ENCODE results near the gene CAMSAP1.

Gene CAMSAP1

GRCh38 chr9:135814421-135815095 is 92.8 kb downstream of the CAMSAP1 start:
- Histone ChIP-seq H3K79me2 (ENCODE audit: low read length) (no peaks in the 10 kb centered on the region), H4K20me1 (ENCODE audit: insufficient read depth, low read length) (no peaks in the 10 kb centered on the region), H3K9ac (ENCODE audit: low read length) (no peak overlapping the region), H3K9me3 (ENCODE audit: insufficient read depth, low read length) (no peaks in the 10 kb centered on the region), H3K36me3 (replicated peaks; ENCODE audit: low read depth, low read length) (no peaks in the 10 kb centered on the region), H3K27ac (ENCODE audit: low read length) (no peak overlapping the region), H3K4me3 (ENCODE audit: low read length) (no peak overlapping the region), H3K4me1 (ENCODE audit: low read length) (no peaks in the 10 kb centered on the region), H3K27me3 (ENCODE audit: low read depth, low read length) (no peaks in the 10 kb centered on the region), H3K4me2 (ENCODE audit: low read length) (no peak overlapping the region), H2AFZ (ENCODE audit: low read depth, low read length) (no peak overlapping the region)
- TF ChIP-seq CTCF (IDR thresholded peaks at IDR 0.05; ENCODE audit: low read depth, low read length) (no peak), EZH2phosphoT487 (IDR thresholded peaks at IDR 0.05; ENCODE audit: low read depth) (no peak)

- no peak overlapping the region for H3K4me2 ChIP-seq (ENCODE audit: low read length)
- H3K4me1 ChIP-seq (ENCODE audit: low read length): no peaks in the 10 kb centered on the region
- TF ChIP-seq EZH2phosphoT487 (IDR thresholded peaks at IDR 0.05; ENCODE audit: low read depth): no peak
- no peak for TF ChIP-seq CTCF (IDR thresholded peaks at IDR 0.05; ENCODE audit: low read depth, low read length)
- H3K27me3 ChIP-seq (ENCODE audit: low read depth, low read length): no peaks in the 10 kb centered on the region
- no peak overlapping the region for H3K27ac ChIP-seq (ENCODE audit: low read length)
- H3K4me3 ChIP-seq (ENCODE audit: low read length): no peak overlapping the region
- no peak overlapping the region for H2AFZ ChIP-seq (ENCODE audit: low read depth, low read length)
- H3K9me3 ChIP-seq (ENCODE audit: insufficient read depth, low read length): no peaks in the 10 kb centered on the region
- H3K36me3 ChIP-seq (replicated peaks; ENCODE audit: low read depth, low read length): no peaks in the 10 kb centered on the region
- no peak overlapping the region for H3K9ac ChIP-seq (ENCODE audit: low read length)
- no peaks in the 10 kb centered on the region for H4K20me1 ChIP-seq (ENCODE audit: insufficient read depth, low read length)
- no peaks in the 10 kb centered on the region for H3K79me2 ChIP-seq (ENCODE audit: low read length)
Observed at GRCh38 chr9:135813671-135814290, 93.6 kb downstream of the CAMSAP1 start.

- no peaks in the 10 kb centered on the region for H3K79me2 ChIP-seq (ENCODE audit: low read length)
- no peak overlapping the region for H3K27ac ChIP-seq (ENCODE audit: low read length)
- H3K36me3 ChIP-seq (replicated peaks; ENCODE audit: low read depth, low read length): no peaks in the 10 kb centered on the region
- no peaks in the 10 kb centered on the region for H4K20me1 ChIP-seq (ENCODE audit: insufficient read depth, low read length)
- H3K9me3 ChIP-seq (ENCODE audit: insufficient read depth, low read length): no peaks in the 10 kb centered on the region
- no peak overlapping the region for H3K4me2 ChIP-seq (ENCODE audit: low read length)
- H3K4me3 ChIP-seq (ENCODE audit: low read length): no peak overlapping the region
- H3K4me1 ChIP-seq (ENCODE audit: low read length): no peaks in the 10 kb centered on the region
- no peaks in the 10 kb centered on the region for H3K27me3 ChIP-seq (ENCODE audit: low read depth, low read length)
- TF ChIP-seq EZH2phosphoT487 (IDR thresholded peaks at IDR 0.05; ENCODE audit: low read depth): no peak
- TF ChIP-seq CTCF (IDR thresholded peaks at IDR 0.05; ENCODE audit: low read depth, low read length): no peak
- H2AFZ ChIP-seq (ENCODE audit: low read depth, low read length): no peak overlapping the region
- no peak overlapping the region for H3K9ac ChIP-seq (ENCODE audit: low read length)
Observed at GRCh38 chr9:135812961-135813360, 94.4 kb downstream of the CAMSAP1 start.

GRCh38 chr9:135811801-135812200 is 95.5 kb downstream of the CAMSAP1 start:
- H3K9ac ChIP-seq (ENCODE audit: low read length): no peak overlapping the region
- no peaks in the 10 kb centered on the region for H3K4me1 ChIP-seq (ENCODE audit: low read length)
- H3K27me3 ChIP-seq (ENCODE audit: low read depth, low read length): no peaks in the 10 kb centered on the region
- no peaks in the 10 kb centered on the region for H3K36me3 ChIP-seq (replicated peaks; ENCODE audit: low read depth, low read length)
- H3K27ac ChIP-seq (ENCODE audit: low read length): no peak overlapping the region
- no peaks in the 10 kb centered on the region for H4K20me1 ChIP-seq (ENCODE audit: insufficient read depth, low read length)
- no peak overlapping the region for H3K4me2 ChIP-seq (ENCODE audit: low read length)
- no peaks in the 10 kb centered on the region for H3K9me3 ChIP-seq (ENCODE audit: insufficient read depth, low read length)
- H2AFZ ChIP-seq (ENCODE audit: low read depth, low read length): no peak overlapping the region
- no peaks in the 10 kb centered on the region for H3K79me2 ChIP-seq (ENCODE audit: low read length)
- TF ChIP-seq CTCF (IDR thresholded peaks at IDR 0.05; ENCODE audit: low read depth, low read length) (no peak), EZH2phosphoT487 (IDR thresholded peaks at IDR 0.05; ENCODE audit: low read depth) (no peak)
- no peak overlapping the region for H3K4me3 ChIP-seq (ENCODE audit: low read length)

Measured in OCI-LY3 (cell line).